ENCODE data around the gene MCM3AP.

DNA sequence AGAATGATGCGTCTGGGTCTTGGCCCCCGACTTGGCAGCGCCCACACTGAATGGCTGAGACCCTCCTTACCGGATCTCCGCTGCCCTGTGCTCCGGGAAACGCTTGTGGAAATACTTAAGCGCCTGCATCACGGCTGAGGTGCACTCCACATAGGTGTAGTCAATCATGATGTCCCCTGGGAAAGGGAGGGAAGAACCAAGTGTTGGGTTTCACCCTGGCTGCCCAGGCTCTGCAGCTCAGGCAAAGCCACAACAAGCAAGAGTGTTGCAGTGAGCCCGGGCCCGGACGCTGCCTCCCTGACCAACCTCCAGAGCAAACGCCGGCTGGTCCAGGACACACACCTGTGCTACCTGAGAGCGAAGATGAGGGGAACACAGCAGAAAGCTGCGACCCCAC, 79.6 kb downstream of the MCM3AP start:
- TF ChIP-seq, protein P1, sequence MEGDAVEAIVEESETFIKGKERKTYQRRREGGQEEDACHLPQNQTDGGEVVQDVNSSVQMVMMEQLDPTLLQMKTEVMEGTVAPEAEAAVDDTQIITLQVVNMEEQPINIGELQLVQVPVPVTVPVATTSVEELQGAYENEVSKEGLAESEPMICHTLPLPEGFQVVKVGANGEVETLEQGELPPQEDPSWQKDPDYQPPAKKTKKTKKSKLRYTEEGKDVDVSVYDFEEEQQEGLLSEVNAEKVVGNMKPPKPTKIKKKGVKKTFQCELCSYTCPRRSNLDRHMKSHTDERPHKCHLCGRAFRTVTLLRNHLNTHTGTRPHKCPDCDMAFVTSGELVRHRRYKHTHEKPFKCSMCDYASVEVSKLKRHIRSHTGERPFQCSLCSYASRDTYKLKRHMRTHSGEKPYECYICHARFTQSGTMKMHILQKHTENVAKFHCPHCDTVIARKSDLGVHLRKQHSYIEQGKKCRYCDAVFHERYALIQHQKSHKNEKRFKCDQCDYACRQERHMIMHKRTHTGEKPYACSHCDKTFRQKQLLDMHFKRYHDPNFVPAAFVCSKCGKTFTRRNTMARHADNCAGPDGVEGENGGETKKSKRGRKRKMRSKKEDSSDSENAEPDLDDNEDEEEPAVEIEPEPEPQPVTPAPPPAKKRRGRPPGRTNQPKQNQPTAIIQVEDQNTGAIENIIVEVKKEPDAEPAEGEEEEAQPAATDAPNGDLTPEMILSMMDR (IDR thresholded peaks at IDR 0.05 in 2 of 3, conservative IDR thresholded peaks at IDR 0.05 in 1 of 3; ENCODE audit: borderline replicate concordance in 1 of 3, insufficient read depth in 1 of 3, low read depth in 2 of 3, low read length in 2 of 3) = no peak
- TF ChIP-seq CBX3 (IDR thresholded peaks at IDR 0.05; ENCODE audit: low read depth) (no peak), POLR2A (IDR thresholded peaks at IDR 0.05; ENCODE audit: borderline replicate concordance, extremely low read depth, insufficient read depth, insufficient read length) (no peak), ZNF274 (IDR thresholded peaks at IDR 0.05; ENCODE audit: low read depth, low read length) (no peak)
